IMR-90 (cell line): ENCODE data around the gene SIRPG.

Experiments used
- CEBPB ChIP-seq: IDR thresholded peaks from 2 replicates; pipeline ENCODE4 v1.6.1; 2012; ENCODE audit warnings: low read depth, low read length, improper control_type of control experiment
- CHD1 ChIP-seq: IDR thresholded peaks from 2 replicates; pipeline ENCODE4 v1.6.1; 2012; ENCODE audit warnings: low read depth, low read length, improper control_type of control experiment
- MXI1 ChIP-seq: IDR thresholded peaks from 2 replicates; pipeline ENCODE4 v1.6.1; 2012; ENCODE audit warnings: low read depth, mild to moderate bottlenecking, low read length, moderate library complexity, borderline replicate concordance
- POLR2A ChIP-seq: IDR thresholded peaks from 2 replicates; pipeline ENCODE4 v1.6.1; 2012; ENCODE audit warnings: mild to moderate bottlenecking, low read depth, low read length
- RAD21 ChIP-seq: IDR thresholded peaks from 2 replicates; pipeline ENCODE4 v1.6.1; 2012; ENCODE audit warnings: low read length, improper control_type of control experiment
- RCOR1 ChIP-seq: IDR thresholded peaks from 2 replicates; pipeline ENCODE4 v1.6.1; 2012; ENCODE audit warnings: mild to moderate bottlenecking, low read length, improper control_type of control experiment; ENCODE audit not compliant: insufficient replicate concordance
- RFX5 ChIP-seq: IDR thresholded peaks from 2 replicates; pipeline ENCODE4 v1.8.0; 2012; ENCODE audit warnings: low read depth, mild to moderate bottlenecking, low read length, moderate library complexity
- TF ChIP-seq, protein P1 (sequence below): conservative IDR thresholded peaks from 2 replicates; pipeline ENCODE4 v1.5.1; 2012; ENCODE audit warnings: mild to moderate bottlenecking, low read depth, low read length, improper control_type of control experiment
- TF ChIP-seq, protein P2 (sequence below): fragments of 150-350 bp; IDR thresholded peaks from 2 replicates; pipeline ENCODE4 v1.6.1; 2017; ENCODE audit warnings: mild to moderate bottlenecking, antibody characterized with exemption, low read length, low read depth

DNA sequence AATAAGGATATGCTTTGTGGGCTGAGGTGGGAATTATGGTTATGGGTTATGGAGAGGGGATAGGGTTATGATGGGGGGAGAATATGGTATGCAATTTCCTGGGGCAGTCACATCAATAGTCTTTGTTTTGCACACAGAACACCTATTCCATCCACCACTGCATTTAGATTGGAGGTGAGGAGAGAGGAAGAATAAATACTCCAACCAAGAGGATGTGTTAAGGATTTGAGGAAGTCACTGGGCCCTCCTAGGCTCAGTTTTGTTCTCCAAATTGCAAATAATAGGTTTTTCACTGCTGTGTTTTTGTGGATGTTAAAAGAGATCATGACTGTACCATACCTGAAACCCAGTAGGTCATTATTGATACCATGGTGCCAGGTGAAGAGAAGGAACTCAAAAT, 29.5 kb upstream of the SIRPG start:
- TF ChIP-seq, protein P1, sequence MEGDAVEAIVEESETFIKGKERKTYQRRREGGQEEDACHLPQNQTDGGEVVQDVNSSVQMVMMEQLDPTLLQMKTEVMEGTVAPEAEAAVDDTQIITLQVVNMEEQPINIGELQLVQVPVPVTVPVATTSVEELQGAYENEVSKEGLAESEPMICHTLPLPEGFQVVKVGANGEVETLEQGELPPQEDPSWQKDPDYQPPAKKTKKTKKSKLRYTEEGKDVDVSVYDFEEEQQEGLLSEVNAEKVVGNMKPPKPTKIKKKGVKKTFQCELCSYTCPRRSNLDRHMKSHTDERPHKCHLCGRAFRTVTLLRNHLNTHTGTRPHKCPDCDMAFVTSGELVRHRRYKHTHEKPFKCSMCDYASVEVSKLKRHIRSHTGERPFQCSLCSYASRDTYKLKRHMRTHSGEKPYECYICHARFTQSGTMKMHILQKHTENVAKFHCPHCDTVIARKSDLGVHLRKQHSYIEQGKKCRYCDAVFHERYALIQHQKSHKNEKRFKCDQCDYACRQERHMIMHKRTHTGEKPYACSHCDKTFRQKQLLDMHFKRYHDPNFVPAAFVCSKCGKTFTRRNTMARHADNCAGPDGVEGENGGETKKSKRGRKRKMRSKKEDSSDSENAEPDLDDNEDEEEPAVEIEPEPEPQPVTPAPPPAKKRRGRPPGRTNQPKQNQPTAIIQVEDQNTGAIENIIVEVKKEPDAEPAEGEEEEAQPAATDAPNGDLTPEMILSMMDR = no peak
- no peak for TF ChIP-seq CEBPB
- no peak for TF ChIP-seq CHD1
- no peak for TF ChIP-seq MXI1
- TF ChIP-seq RFX5 = no peak
- TF ChIP-seq, protein P2, sequence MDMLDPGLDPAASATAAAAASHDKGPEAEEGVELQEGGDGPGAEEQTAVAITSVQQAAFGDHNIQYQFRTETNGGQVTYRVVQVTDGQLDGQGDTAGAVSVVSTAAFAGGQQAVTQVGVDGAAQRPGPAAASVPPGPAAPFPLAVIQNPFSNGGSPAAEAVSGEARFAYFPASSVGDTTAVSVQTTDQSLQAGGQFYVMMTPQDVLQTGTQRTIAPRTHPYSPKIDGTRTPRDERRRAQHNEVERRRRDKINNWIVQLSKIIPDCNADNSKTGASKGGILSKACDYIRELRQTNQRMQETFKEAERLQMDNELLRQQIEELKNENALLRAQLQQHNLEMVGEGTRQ = no peak
- TF ChIP-seq POLR2A = no peak
- TF ChIP-seq RAD21 = no peak
- no peak for TF ChIP-seq RCOR1
